Measurements from ENCODE around the gene FBXO3.

Gene FBXO3

GRCh38 chr11:33772870-33773269 lies 1.4 kb downstream of the FBXO3 start:
- in situ Hi-C loops (cut with MboI; ENCODE audit: low sequenced_read_pairs), result no loop called here

DNA sequence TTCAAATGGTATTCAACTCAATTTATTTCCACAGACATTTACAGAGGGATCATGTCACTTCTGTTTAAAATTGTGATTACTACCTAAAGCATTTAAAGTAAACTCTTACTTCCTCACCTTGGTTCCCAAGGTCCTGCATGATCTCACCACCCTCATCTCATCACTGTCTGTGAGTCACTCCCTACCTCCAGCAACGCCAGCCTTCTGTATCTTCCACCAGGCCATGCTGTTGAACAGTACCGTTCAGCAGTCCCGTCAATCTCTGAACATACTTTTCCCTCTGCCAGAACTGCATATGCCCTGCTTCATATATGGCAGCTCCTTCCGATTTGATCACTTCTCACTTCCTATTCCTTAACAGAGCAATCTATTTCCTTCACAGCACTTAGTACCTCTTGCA lies 2.0 kb downstream of the FBXO3 start:
- in situ Hi-C loops (cut with MboI; ENCODE audit: low sequenced_read_pairs), result no loop called here

GRCh38 chr11:33770236-33770635 lies 4.1 kb downstream of the FBXO3 start:
- in situ Hi-C loops (cut with MboI; ENCODE audit: low sequenced_read_pairs), result no loop called here

GRCh38 chr11:33769542-33769941 lies 4.8 kb downstream of the FBXO3 start:
- in situ Hi-C loops (cut with MboI; ENCODE audit: low sequenced_read_pairs), result no loop called here

DNA sequence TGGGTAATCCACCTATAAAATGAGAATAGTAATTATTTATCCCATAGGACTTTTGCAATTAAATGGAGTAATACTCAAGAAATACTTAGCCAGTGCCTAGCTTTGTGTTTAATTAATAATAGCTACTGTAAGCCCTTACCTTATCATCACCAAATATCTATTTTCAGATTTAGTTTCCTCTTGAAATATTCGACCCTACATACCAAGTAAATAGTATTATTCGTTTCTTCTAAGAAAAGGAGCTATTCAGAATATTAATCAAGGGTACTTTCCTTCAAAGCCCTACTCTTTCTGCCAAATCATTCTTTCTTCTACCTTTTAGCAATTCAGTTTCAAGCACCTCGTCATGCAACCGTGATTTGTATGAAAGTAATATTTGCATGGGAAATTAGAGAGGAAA lies 6.7 kb downstream of the FBXO3 start:
- in situ Hi-C loops (cut with MboI; ENCODE audit: low sequenced_read_pairs), result no loop called here

GRCh38 chr11:33766085-33766484 lies 8.2 kb downstream of the FBXO3 start:
- in situ Hi-C loops (cut with MboI; ENCODE audit: low sequenced_read_pairs), result no loop called here

DNA sequence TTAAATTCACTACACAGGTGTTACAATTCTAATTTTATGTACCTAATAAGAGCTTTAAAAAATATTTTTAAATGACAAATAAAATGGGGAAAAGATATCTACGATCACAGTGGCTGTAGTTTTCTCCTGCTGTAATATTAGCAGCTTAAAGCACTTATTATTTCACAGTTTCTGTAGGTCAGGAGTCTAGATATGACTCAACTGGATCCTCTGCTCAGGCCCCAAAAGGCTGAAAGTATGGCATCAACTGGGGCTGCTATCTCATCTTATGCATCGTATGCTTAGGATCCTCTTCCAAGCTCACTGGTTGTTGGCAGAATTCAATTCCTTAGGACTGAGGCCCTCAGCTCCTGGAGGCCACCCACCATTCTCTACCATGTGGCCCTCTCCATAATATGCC lies 12.8 kb downstream of the FBXO3 start:
- in situ Hi-C loops (cut with MboI; ENCODE audit: low sequenced_read_pairs), result no loop called here

DNA sequence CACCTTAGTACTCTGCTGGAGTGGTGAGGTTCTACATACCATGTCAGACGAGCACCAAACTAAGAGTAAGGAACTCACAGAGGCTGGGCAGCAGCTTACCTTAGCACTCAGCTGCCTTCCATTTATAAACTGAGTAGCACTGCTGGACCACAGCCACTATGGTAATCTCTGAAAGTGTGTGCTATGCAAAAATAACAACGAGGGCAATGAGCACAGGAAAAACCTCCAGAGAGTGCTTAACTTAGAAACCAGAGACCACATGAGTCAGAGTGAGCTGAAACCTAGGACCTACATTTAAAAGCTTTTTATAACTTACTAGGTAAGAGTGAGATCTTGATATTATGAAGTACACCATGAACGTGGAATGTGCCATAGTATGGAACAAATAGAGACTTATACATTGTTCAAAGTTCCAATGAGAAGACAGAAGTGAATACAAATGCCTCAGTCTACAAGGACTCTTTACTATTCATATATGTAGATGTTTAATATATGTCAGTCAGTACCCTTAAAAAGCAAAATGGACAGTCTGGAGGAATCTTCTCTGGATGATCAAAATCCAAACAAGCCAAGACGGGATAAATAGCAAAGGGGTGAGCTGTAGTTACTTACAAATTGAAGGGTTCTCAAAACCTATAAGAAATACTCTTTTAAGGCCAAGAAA lies 20.9 kb downstream of the FBXO3 start:
- in situ Hi-C loops (cut with MboI; ENCODE audit: low sequenced_read_pairs), result no loop called here

DNA sequence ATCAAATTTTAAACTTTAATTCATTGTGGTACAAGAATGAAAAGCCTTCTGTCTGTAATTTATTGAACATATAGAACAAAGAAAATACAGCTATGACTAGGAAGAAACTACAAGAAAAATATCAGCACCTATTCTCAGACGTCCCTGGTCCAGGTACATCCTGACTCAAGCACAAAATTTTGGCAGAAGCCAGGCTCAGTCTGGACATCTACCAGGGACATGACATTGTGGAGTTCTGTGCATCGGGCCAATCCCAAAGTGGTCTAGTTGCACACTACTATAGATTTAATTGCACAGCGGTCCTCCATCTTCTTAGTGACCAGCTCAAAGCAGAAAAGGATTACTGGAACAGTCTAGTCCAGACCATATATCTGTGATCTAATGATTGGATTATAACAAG lies 22.4 kb downstream of the FBXO3 start:
- in situ Hi-C loops (cut with MboI; ENCODE audit: low sequenced_read_pairs), result no loop called here

GRCh38 chr11:33747979-33748378 lies 26.3 kb downstream of the FBXO3 start:
- in situ Hi-C loops (cut with MboI; ENCODE audit: low sequenced_read_pairs), result no loop called here

DNA sequence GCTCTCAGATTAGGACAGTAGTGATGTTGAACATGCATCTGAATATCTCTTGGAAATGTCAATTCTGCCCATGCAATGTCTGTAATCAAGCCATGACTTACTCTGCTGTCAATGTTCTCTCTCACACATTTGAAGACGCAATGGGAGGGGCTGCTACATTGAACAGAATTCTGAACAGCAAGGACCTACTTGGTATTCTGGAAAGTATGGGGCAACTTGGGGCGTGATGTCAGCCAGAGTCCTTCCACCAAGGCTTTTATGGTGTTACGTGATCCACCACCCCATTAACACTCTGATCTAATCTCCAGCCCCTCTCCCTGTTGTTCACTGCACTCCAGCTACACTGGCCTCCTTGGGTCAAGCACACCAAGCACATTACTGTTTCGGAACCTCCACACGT lies 31.0 kb downstream of the FBXO3 start:
- in situ Hi-C loops (cut with MboI; ENCODE audit: low sequenced_read_pairs), result no loop called here

DNA sequence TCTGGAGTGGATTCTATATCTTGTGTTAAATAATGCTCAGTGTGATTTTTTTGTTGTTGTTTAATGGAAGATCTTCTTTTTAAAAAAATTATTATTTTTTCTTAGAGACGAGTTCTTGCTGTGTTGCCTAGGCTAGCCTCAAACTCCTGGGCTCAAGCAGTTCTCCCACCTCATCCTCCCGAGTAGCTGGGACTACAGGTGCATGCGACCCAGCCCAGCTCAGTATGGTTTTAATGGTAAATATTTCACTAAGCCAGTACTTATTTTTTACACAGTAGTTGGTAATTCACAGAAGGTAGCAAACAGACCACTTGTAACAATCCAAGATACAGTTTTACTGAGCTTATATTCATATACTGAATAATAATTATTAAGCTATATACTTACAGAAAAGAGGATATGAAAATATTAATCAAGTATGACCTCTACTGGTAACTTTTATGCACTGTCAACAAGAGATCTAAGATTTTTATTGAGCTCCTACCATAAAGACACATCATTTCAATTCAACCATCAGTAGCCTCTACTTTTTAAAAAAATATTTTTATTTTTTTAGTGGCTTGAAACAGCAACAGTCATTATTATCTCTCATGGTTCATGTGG lies 32.0 kb downstream of the FBXO3 start:
- in situ Hi-C loops (cut with MboI; ENCODE audit: low sequenced_read_pairs), result no loop called here

- in situ Hi-C loops (cut with MboI; ENCODE audit: low sequenced_read_pairs), result no loop called here
These were observed 32.5 kb downstream of the FBXO3 start for GRCh38 chr11:33741806-33742205.

DNA sequence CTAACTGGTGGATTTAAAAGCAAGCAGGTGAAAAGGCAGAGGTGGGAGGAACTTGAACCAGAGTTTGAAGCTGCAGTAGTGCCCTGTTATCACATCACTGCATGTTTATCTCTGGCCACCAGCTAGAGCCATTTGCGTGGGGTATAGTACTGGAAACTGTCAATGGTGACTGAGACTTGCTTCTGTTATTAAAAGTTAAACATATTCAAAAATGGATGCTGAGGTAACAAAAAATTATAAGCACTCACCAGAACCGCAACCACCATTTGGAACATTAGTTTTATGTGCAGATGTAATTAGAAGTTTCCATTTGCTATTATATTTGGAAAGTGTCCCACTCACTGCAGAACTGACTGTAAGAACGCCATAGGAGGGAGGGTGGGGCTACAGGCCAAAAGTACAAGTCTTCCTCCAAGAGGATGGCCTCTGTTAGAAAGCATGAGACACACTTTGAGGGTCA lies 36.9 kb downstream of the FBXO3 start:
- in situ Hi-C loops (cut with MboI; ENCODE audit: low sequenced_read_pairs), result no loop called here

GRCh38 chr11:33736148-33736812 lies 38.0 kb downstream of the FBXO3 start, which contains the start of gene CD59:
Gene CD59 (minus strand): TSS chr11:33736423. CDS start chr11:33722445, 13,978 bp downstream.
- in situ Hi-C loops (cut with MboI; ENCODE audit: low sequenced_read_pairs), result no loop called here

- in situ Hi-C loops (cut with MboI; ENCODE audit: low sequenced_read_pairs), result no loop called here
These were observed 38.8 kb downstream of the FBXO3 start for GRCh38 chr11:33735271-33736147.

DNA sequence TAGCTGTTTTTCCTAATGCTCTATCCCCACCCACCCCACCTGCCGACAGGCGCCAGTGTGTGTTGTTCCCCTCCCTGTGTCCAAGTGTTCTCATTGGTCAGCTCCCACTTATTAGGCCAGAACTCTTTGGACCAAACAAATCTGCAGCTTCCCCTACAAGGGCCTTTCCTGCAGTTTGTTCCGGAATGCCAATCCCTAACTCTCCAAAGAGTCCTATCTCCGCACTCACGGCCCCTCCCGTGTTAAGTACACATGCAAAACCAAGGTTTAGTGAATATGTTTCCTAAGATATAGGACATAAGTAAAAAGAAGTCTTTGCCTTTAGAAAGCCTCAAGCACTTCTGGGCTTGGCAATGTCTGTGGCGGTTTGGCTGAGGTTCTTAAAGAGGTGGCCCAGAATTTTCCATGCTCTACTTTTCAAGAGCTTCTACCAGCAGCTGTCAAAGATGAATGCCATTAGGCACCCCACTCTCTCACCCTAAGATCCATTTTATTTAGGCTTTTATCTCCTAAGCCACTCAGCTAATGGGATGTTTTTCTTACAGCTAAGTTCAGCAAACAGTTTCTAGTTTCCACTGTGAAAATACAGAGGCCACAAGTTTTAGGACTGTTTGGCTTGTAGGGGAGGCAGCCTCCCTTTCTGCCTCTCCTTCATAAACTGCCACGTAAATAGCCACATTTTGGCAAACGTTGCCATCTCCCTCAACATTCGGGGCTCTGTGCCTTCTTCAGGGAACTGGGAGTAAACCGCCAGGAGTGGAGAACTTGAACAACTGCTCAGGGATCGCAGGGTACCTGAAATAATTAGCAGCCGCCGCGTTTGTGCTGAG lies 39.7 kb downstream of the FBXO3 start:
- in situ Hi-C loops (cut with MboI; ENCODE audit: low sequenced_read_pairs), result no loop called here

- in situ Hi-C loops (cut with MboI; ENCODE audit: low sequenced_read_pairs), result no loop called here
These were observed 40.3 kb downstream of the FBXO3 start for GRCh38 chr11:33733980-33734379.

GRCh38 chr11:33731723-33732531 lies 42.4 kb downstream of the FBXO3 start:
- in situ Hi-C loops (cut with MboI; ENCODE audit: low sequenced_read_pairs), result no loop called here

DNA sequence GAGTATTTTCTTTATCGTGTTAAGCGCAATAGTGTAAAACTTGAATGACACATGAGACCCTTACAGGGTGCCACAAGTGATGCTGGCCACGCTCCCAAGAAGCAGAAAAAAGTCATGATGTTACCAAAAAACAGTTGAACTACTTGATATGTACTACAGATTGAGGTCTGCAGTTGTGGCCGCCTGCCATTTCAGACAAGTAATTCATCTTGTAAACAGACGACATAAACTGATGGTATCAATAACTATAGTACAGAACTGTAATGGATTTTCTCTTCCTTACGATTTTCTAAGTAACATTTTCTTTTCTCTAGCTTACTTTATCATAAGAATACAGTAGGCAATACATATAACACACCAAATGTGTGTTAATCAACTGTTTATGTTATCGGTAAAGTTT lies 43.6 kb downstream of the FBXO3 start:
- in situ Hi-C loops (cut with MboI; ENCODE audit: low sequenced_read_pairs), result no loop called here
